ENCODE data around the gene KCNMA1. TPM values are rescaled to one million over a fixed set of nuclear protein-coding genes. Genes with fewer than 3 reads are reported as not detected.
A peak's percentile ranks its signal among the peaks of the same experiment; 100 is the strongest.

Gene KCNMA1
- total RNA-seq, 4 donors from 2014 or later, result 68.4 to 170 (median 119) TPM

GRCh38 chr10:77406764-77407430, 230.7 kb downstream of the KCNMA1 start:
- TF ChIP-seq EP300 (IDR thresholded peaks at IDR 0.05; ENCODE audit: low read depth) (no peak), POLR2AphosphoS5 (IDR thresholded peaks at IDR 0.05) (no peak), POLR2A (IDR thresholded peaks at IDR 0.05) (no peak)
- TF ChIP-seq, protein P1, sequence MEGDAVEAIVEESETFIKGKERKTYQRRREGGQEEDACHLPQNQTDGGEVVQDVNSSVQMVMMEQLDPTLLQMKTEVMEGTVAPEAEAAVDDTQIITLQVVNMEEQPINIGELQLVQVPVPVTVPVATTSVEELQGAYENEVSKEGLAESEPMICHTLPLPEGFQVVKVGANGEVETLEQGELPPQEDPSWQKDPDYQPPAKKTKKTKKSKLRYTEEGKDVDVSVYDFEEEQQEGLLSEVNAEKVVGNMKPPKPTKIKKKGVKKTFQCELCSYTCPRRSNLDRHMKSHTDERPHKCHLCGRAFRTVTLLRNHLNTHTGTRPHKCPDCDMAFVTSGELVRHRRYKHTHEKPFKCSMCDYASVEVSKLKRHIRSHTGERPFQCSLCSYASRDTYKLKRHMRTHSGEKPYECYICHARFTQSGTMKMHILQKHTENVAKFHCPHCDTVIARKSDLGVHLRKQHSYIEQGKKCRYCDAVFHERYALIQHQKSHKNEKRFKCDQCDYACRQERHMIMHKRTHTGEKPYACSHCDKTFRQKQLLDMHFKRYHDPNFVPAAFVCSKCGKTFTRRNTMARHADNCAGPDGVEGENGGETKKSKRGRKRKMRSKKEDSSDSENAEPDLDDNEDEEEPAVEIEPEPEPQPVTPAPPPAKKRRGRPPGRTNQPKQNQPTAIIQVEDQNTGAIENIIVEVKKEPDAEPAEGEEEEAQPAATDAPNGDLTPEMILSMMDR (IDR thresholded peaks at IDR 0.05), result no peak
- H3K27ac ChIP-seq, result peak overlapping the region; percentile 23 to 72 (median 52)

DNA sequence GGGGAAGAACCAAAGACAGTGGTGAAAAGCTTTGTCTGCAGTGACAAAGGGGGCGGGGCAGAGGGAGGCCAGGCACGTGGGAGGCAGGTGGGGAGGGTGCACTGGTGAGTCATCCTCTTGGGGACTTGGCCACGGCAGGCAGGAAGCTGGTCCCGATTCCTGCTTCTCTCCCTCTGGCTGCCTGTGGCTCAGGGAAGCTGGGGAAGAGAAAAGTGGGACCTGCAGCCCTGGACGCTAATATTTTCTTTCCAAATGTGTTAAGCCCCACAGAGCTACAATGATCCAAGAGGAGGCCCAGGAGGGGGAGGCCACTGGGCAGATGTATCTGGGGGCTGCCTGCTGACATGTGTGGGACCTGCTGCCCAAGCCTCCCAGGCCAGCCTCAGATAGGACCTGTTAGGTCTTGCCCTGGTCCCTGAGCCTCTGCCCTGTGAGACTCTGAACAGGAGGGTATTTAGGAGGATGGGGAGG, 231.8 kb downstream of the KCNMA1 start:
- Histone ChIP-seq H3K36me3 (no peaks in the 10 kb centered on the region), H3K4me1 (peaks cover 31 to 39% (median 36%) of the 10 kb centered on the region in 4 donors), H3K9me3 (no peaks in the 10 kb centered on the region), H3K4me3 (no peak overlapping the region), H3K27ac (peak overlapping the region; percentile 23 to 72 (median 52)), H3K27me3 (no peaks in the 10 kb centered on the region)
- TF ChIP-seq POLR2AphosphoS5 (IDR thresholded peaks at IDR 0.05), result peak in 2 of 3 donors; percentile 25 to 42
- no peak for TF ChIP-seq POLR2A (IDR thresholded peaks at IDR 0.05)
- intact Hi-C loops (cut with DNase I; ENCODE audit: low total_unique reads), result no loop called here
- peak; percentile 77 for DNase-seq
- WGBS, 2 donors (ENCODE audit: low coverage in 1 of 2), result 4 to 8% methylated on average over 3 to 5 of the region's 5 CpGs
- in situ Hi-C loops (cut with MboI; ENCODE audit: low pct_ligation_motif_present in 1 of 4, low pct_unique_long_range_greater_than_20kb in 1 of 4, low sequenced_read_pairs in 3 of 4), result loop anchor here in 1 of 4 donors (25.0 kb wide), 1 partner anchor 231 kb away; the partner anchor contains the start of gene KCNMA1

More at GRCh38 chr10:77406764-77407430, 230.7 kb downstream of the KCNMA1 start:
- Histone ChIP-seq H3K4me1 (peaks cover 41 to 46% (median 45%) of the 10 kb centered on the region in 4 donors), H3K36me3 (no peaks in the 10 kb centered on the region), H3K9me3 (no peaks in the 10 kb centered on the region), H3K27me3 (no peaks in the 10 kb centered on the region), H3K4me3 (no peak overlapping the region)
- in situ Hi-C loops (cut with MboI; ENCODE audit: low pct_ligation_motif_present in 1 of 4, low pct_unique_long_range_greater_than_20kb in 1 of 4, low sequenced_read_pairs in 3 of 4), result loop anchor here in 1 of 4 donors (25.0 kb wide), 1 partner anchor 230 kb away; the partner anchor contains the start of gene KCNMA1
- 31 to 100% methylated on average over 1 to 5 of the region's 5 CpGs for WGBS, 2 donors (ENCODE audit: low coverage in 1 of 2)
- no peak for DNase-seq
- intact Hi-C loops (cut with DNase I; ENCODE audit: low total_unique reads), result no loop called here

DNA sequence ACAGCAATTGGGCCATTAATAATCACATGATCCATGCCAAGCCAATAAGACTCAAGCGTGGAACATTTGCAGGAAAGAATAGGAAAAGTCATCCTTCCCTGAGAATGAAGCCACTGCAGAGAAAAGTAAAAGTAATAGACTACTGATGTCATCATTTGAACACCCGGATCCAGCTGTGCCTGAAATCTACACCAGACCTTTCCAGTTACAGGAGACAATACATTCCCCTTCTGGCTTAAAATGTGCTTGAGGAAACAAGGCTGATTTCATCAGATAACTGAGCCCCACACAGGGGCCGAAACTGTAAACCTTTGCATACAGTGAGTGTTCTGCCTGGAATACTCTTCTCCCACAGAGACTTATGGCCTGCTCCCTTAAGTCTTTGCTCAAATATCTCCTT, 232.8 kb downstream of the KCNMA1 start:
- WGBS, 2 donors (ENCODE audit: low coverage in 1 of 2), result 62 to 80% methylated on average over 1 to 3 of the region's 3 CpGs
- Histone ChIP-seq H3K27ac (peak overlapping the region in 1 of 4 donors; percentile 11), H3K36me3 (no peaks in the 10 kb centered on the region), H3K4me3 (no peak overlapping the region), H3K27me3 (no peaks in the 10 kb centered on the region), H3K9me3 (no peaks in the 10 kb centered on the region), H3K4me1 (peaks cover 21 to 29% (median 26%) of the 10 kb centered on the region in 4 donors)
- TF ChIP-seq EP300 (IDR thresholded peaks at IDR 0.05; ENCODE audit: low read depth), result no peak
- TF ChIP-seq POLR2AphosphoS5 (IDR thresholded peaks at IDR 0.05), result no peak
- TF ChIP-seq POLR2A (IDR thresholded peaks at IDR 0.05), result no peak
- no peak for DNase-seq
- intact Hi-C loops (cut with DNase I; ENCODE audit: low total_unique reads), result no loop called here
- in situ Hi-C loops (cut with MboI; ENCODE audit: low pct_ligation_motif_present in 1 of 4, low pct_unique_long_range_greater_than_20kb in 1 of 4, low sequenced_read_pairs in 3 of 4), result loop anchor here in 1 of 4 donors (25.0 kb wide), 1 partner anchor 232 kb away; the partner anchor contains the start of gene KCNMA1

- WGBS, 2 donors (ENCODE audit: low coverage in 1 of 2), result 91 to 94% methylated on average over 4 to 8 of the region's 8 CpGs
- H3K36me3 ChIP-seq, result no peaks in the 10 kb centered on the region
- H3K9me3 ChIP-seq, result no peaks in the 10 kb centered on the region
- no peak overlapping the region for H3K27ac ChIP-seq
- no peak for DNase-seq
- TF ChIP-seq EP300 (IDR thresholded peaks at IDR 0.05; ENCODE audit: low read depth) (no peak), POLR2A (IDR thresholded peaks at IDR 0.05) (no peak), POLR2AphosphoS5 (IDR thresholded peaks at IDR 0.05) (no peak)
- TF ChIP-seq, protein P1 (IDR thresholded peaks at IDR 0.05), result no peak
- intact Hi-C loops (cut with DNase I; ENCODE audit: low total_unique reads) (no loop called here), in situ Hi-C loops (cut with MboI; ENCODE audit: low pct_ligation_motif_present in 1 of 4, low pct_unique_long_range_greater_than_20kb in 1 of 4, low sequenced_read_pairs in 3 of 4) (loop anchor here in 1 of 4 donors (25.0 kb wide), 1 partner anchor 234 kb away; the partner anchor contains the start of gene KCNMA1)
- H3K4me1 ChIP-seq, result peaks cover 15 to 22% (median 17%) of the 10 kb centered on the region in 4 donors
- H3K4me3 ChIP-seq, result no peak overlapping the region
- no peaks in the 10 kb centered on the region for H3K27me3 ChIP-seq
Measured at GRCh38 chr10:77403761-77404160, 233.8 kb downstream of the KCNMA1 start.

DNA sequence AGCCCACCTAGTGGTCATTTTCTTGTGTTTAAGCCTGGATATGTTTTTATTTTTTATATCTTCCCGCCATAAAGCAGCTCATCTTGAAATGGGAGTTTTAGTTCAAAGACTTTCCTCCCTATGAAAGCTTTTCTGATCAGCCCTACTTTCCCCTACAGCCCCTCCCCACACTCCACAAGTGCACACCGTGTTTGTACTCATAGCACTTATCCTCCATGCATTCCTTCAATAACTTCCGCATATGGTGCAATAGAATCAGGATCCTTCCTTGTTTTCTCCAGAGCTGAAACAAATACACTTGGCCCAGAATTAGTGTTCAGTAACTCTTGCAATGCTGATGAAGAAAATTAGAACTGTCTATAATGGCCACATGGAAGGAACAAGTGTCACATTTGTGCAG, 235.9 kb downstream of the KCNMA1 start:
- Histone ChIP-seq H3K36me3 (no peaks in the 10 kb centered on the region), H3K27me3 (no peaks in the 10 kb centered on the region), H3K4me3 (no peak overlapping the region), H3K27ac (no peak overlapping the region), H3K4me1 (peaks cover 4 to 12% (median 11%) of the 10 kb centered on the region in 4 donors), H3K9me3 (no peaks in the 10 kb centered on the region)
- in situ Hi-C loops (cut with MboI; ENCODE audit: low pct_ligation_motif_present in 1 of 4, low pct_unique_long_range_greater_than_20kb in 1 of 4, low sequenced_read_pairs in 3 of 4) (loop anchor here in 1 of 4 donors (25.0 kb wide), 1 partner anchor 236 kb away; the partner anchor contains the start of gene KCNMA1), intact Hi-C loops (cut with DNase I; ENCODE audit: low total_unique reads) (no loop called here)
- WGBS, 2 donors (ENCODE audit: low coverage in 1 of 2), result 69 to 73% methylated on average over 3 of the region's 3 CpGs
- TF ChIP-seq EP300 (IDR thresholded peaks at IDR 0.05; ENCODE audit: low read depth) (no peak), POLR2AphosphoS5 (IDR thresholded peaks at IDR 0.05) (no peak), POLR2A (IDR thresholded peaks at IDR 0.05) (no peak)
- TF ChIP-seq, protein P1 (IDR thresholded peaks at IDR 0.05), result no peak
- DNase-seq, result no peak
